Measurements from ENCODE around the gene SLC29A3. TPM values are rescaled to one million over a fixed set of nuclear protein-coding genes. Genes with fewer than 3 reads are reported as not detected.

The SLC29A3 gene
- total RNA-seq, 2 donors from 2014 or later = 14.1 to 16.8 TPM

GRCh38 chr10:71409516-71410104 is 90.6 kb downstream of the SLC29A3 start:
- Histone ChIP-seq H3K4me3 (ENCODE audit: low read length) (no peak overlapping the region), H3K4me1 (ENCODE audit: control insufficient read depth, insufficient read depth, low read length) (no peaks in the 10 kb centered on the region), H3K27ac (ENCODE audit: low read depth, low read length) (no peak overlapping the region), H3K9ac (ENCODE audit: extremely low read depth, low read length, poor library complexity, severe bottlenecking) (no peak overlapping the region), H3K27me3 (ENCODE audit: control insufficient read depth, insufficient read depth, low read length, poor library complexity, severe bottlenecking) (no peaks in the 10 kb centered on the region), H3K36me3 (ENCODE audit: control insufficient read depth, insufficient read depth, low read length) (no peaks in the 10 kb centered on the region), H3K9me3 (ENCODE audit: control insufficient read depth, low read length) (peaks cover 5% of the 10 kb centered on the region)
- H3K27ac Mint-ChIP-seq = no peak overlapping the region
- peak; percentile 45 for DNase-seq
- H3K4me3 Mint-ChIP-seq = no peak overlapping the region
- peaks cover 3% of the 10 kb centered on the region for H3K27me3 Mint-ChIP-seq (ENCODE audit: insufficient read depth)
- TF ChIP-seq, protein P1, sequence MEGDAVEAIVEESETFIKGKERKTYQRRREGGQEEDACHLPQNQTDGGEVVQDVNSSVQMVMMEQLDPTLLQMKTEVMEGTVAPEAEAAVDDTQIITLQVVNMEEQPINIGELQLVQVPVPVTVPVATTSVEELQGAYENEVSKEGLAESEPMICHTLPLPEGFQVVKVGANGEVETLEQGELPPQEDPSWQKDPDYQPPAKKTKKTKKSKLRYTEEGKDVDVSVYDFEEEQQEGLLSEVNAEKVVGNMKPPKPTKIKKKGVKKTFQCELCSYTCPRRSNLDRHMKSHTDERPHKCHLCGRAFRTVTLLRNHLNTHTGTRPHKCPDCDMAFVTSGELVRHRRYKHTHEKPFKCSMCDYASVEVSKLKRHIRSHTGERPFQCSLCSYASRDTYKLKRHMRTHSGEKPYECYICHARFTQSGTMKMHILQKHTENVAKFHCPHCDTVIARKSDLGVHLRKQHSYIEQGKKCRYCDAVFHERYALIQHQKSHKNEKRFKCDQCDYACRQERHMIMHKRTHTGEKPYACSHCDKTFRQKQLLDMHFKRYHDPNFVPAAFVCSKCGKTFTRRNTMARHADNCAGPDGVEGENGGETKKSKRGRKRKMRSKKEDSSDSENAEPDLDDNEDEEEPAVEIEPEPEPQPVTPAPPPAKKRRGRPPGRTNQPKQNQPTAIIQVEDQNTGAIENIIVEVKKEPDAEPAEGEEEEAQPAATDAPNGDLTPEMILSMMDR (conservative IDR thresholded peaks at IDR 0.05) = no peak
- no peaks in the 10 kb centered on the region for H3K36me3 Mint-ChIP-seq (ENCODE audit: low read depth)
- H3K9me3 Mint-ChIP-seq = peaks cover 9% of the 10 kb centered on the region
- WGBS, 2 experiments (ENCODE audit: insufficient coverage in 1 of 2, insufficient read length in 1 of 2) = 72% methylated on average over 3 of the region's 3 CpGs; no CpG with 5 or more reads in 1 of the 2 experiments
- H3K4me1 Mint-ChIP-seq = peaks cover 6% of the 10 kb centered on the region

Other genes with a start within 250 kb of the SLC29A3 start
- 10 to 100 TPM in 1 of 2 donors, 1 to 10 TPM in 1; 9.7 to 14.5 TPM for gene UNC5B, start 106.7 kb upstream of the SLC29A3 start, total RNA-seq
- 1 to 10 TPM; 2.1 to 4.2 TPM for gene CDH23, start 77.7 kb downstream of the SLC29A3 start, total RNA-seq

All from endodermal cell (in vitro differentiated cells).